GM23248 (cell line): ENCODE measurements around the gene ETHE1. TPM values are rescaled to one million over a fixed set of nuclear protein-coding genes. Genes with fewer than 3 reads are reported as not detected.

ENCODE experiments used
- DNase-seq: peaks from one replicate; pipeline ENCODE4 v3.0.0-alpha.2; 2015
- H2AFZ ChIP-seq: fragments of 200-600 bp; sonication (generic); 2 replicates; pipeline ENCODE4 v1.6.1; 2016; ENCODE audit warnings: antibody characterized with exemption
- H3F3A ChIP-seq: fragments of 200-600 bp; sonication (generic); 2 replicates; pipeline ENCODE4 v1.6.1; 2016; ENCODE audit warnings: mild to moderate bottlenecking, antibody characterized with exemption, mixed run types; ENCODE audit not compliant: insufficient read depth
- H3K27ac ChIP-seq: fragments of 200-600 bp; sonication (generic); 2 replicates; pipeline ENCODE4 v1.5.1; 2016; ENCODE audit warnings: mild to moderate bottlenecking
- H3K27me3 ChIP-seq: fragments of 200-600 bp; sonication (generic); replicated peaks from 2 replicates; pipeline ENCODE4 v1.6.1; 2016; ENCODE audit warnings: mild to moderate bottlenecking; ENCODE audit not compliant: insufficient read depth
- H3K36me3 ChIP-seq: fragments of 200-600 bp; sonication (generic); 2 replicates; pipeline ENCODE4 v1.6.1; 2016; ENCODE audit warnings: low read depth, mild to moderate bottlenecking
- H3K4me1 ChIP-seq: fragments of 200-600 bp; sonication (generic); 2 replicates; pipeline ENCODE4 v1.6.1; 2016; ENCODE audit warnings: mild to moderate bottlenecking; ENCODE audit not compliant: insufficient read depth
- H3K4me2 ChIP-seq: fragments of 200-600 bp; sonication (generic); one replicate; pipeline ENCODE4 v1.6.1; 2016; ENCODE audit warnings: mild to moderate bottlenecking; ENCODE audit not compliant: unreplicated experiment
- H3K4me3 ChIP-seq: fragments of 200-600 bp; sonication (generic); 2 replicates; pipeline ENCODE4 v1.5.1; 2016; ENCODE audit warnings: mild to moderate bottlenecking
- H3K79me2 ChIP-seq: fragments of 200-600 bp; sonication (generic); 2 replicates; pipeline ENCODE4 v1.6.1; 2016; ENCODE audit warnings: mild to moderate bottlenecking; ENCODE audit not compliant: insufficient read depth
- H3K9ac ChIP-seq: fragments of 200-600 bp; sonication (generic); 2 replicates; pipeline ENCODE4 v1.6.1; 2016; ENCODE audit warnings: mild to moderate bottlenecking
- H3K9me2 ChIP-seq: fragments of 200-600 bp; sonication (generic); 2 replicates; pipeline ENCODE4 v1.6.1; 2016; ENCODE audit warnings: mixed run types, mild to moderate bottlenecking, moderate library complexity; ENCODE audit not compliant: insufficient read depth
- H3K9me3 ChIP-seq: fragments of 200-600 bp; sonication (generic); one replicate; pipeline ENCODE4 v1.6.1; 2017; ENCODE audit warnings: low read depth
- H4K20me1 ChIP-seq: fragments of 200-600 bp; sonication (generic); 2 replicates; pipeline ENCODE4 v1.6.0; 2016; ENCODE audit not compliant: insufficient read depth
- EZH2 ChIP-seq: fragments of 200-600 bp; sonication (generic); IDR thresholded peaks from 2 replicates; pipeline ENCODE4 v1.6.1; 2018; ENCODE audit warnings: antibody characterized with exemption, mild to moderate bottlenecking; ENCODE audit not compliant: insufficient read depth, poor library complexity, severe bottlenecking
- EZH2phosphoT487 ChIP-seq: fragments of 200-600 bp; sonication (generic); IDR thresholded peaks from 2 replicates; pipeline ENCODE4 v1.6.1; 2018; ENCODE audit warnings: antibody characterized with exemption, moderate library complexity, mild to moderate bottlenecking, low read depth; ENCODE audit not compliant: insufficient read depth
- WGBS, 2 experiments: methylation state at CpG; one replicate each; pipeline ENCODE4 v1.1.6; 2015 to 2017; ENCODE audit warnings: low lambda C conversion rate in 2 of 2, low coverage in 1 of 2; ENCODE audit errors: missing lambda C conversion rate in 2 of 2; 5-methylcytosine and 5-hydroxymethylcytosine counted together
- in situ Hi-C: fragments of 300-500 bp; cut with MboI; formaldehyde crosslinking; loops from 2 replicates; pipeline ENCODE4 v1.15.0; 2020
- polyA plus RNA-seq: library from polyadenylated mRNA; unstranded; fragments of >200 nt; fragmentation: Nextera tagmentation; extraction: Ambion mirVana; gene quantifications from 2 replicates; pipeline ENCODE4 v1.2.1, GENCODE V29; 2016
- total RNA-seq: library from RNA; depleted of rRNA; stranded (reverse); fragments of >200 nt; shearing (Covaris generic); gene quantifications from 2 replicates; pipeline ENCODE4 v1.2.3, GENCODE V29; 2014

ETHE1 gene
- total and polyA plus RNA-seq, 2 experiments from 2014 or later = 70.8 to 100.0 TPM

GRCh38 chr19:43474986-43475705, 51.9 kb downstream of the ETHE1 start:
- Histone ChIP-seq H2AFZ (peak overlapping the region; percentile 72), H4K20me1 (no peaks in the 10 kb centered on the region), H3K79me2 (no peaks in the 10 kb centered on the region), H3K36me3 (no peaks in the 10 kb centered on the region), H3K4me2 (peak overlapping the region; percentile 72), H3K27ac (peak overlapping the region; percentile 36), H3K4me1 (peaks cover 16% of the 10 kb centered on the region), H3F3A (peaks cover 7% of the 10 kb centered on the region), H3K9me2 (no peaks in the 10 kb centered on the region), H3K4me3 (peak overlapping the region; percentile 56), H3K27me3 (no peaks in the 10 kb centered on the region), H3K9ac (peak overlapping the region; percentile 42), H3K9me3 (no peaks in the 10 kb centered on the region)
- in situ Hi-C loops = no loop called here
- peak; percentile 94 for DNase-seq
- TF ChIP-seq EZH2 (no peak), EZH2phosphoT487 (no peak)
- 4 to 5% methylated on average over 46 of the region's 46 CpGs for WGBS, 2 experiments

GRCh38 chr19:43474487-43474886, 52.5 kb downstream of the ETHE1 start:
- Histone ChIP-seq H3K9me2 (no peaks in the 10 kb centered on the region), H3K27me3 (no peaks in the 10 kb centered on the region), H3K9me3 (no peaks in the 10 kb centered on the region), H3K4me3 (no peak overlapping the region), H3K36me3 (no peaks in the 10 kb centered on the region), H3K4me2 (no peak overlapping the region), H2AFZ (no peak overlapping the region), H3K27ac (no peak overlapping the region), H3F3A (peaks cover 7% of the 10 kb centered on the region), H3K9ac (peak overlapping the region; percentile 13; the same call in 1 of the 2 replicates), H3K79me2 (no peaks in the 10 kb centered on the region), H4K20me1 (no peaks in the 10 kb centered on the region), H3K4me1 (peaks cover 16% of the 10 kb centered on the region)
- 58 to 63% methylated on average over 4 of the region's 4 CpGs for WGBS, 2 experiments
- in situ Hi-C loops = no loop called here
- DNase-seq = no peak
- TF ChIP-seq EZH2phosphoT487 (no peak), EZH2 (no peak)

- Histone ChIP-seq H3K9ac (no peak overlapping the region), H3K27me3 (no peaks in the 10 kb centered on the region), H3K36me3 (no peaks in the 10 kb centered on the region), H4K20me1 (no peaks in the 10 kb centered on the region), H2AFZ (no peak overlapping the region), H3K9me3 (no peaks in the 10 kb centered on the region), H3F3A (peaks cover 10% of the 10 kb centered on the region), H3K27ac (no peak overlapping the region), H3K4me2 (no peak overlapping the region), H3K4me3 (no peak overlapping the region), H3K4me1 (peaks cover 13% of the 10 kb centered on the region), H3K9me2 (no peaks in the 10 kb centered on the region), H3K79me2 (no peaks in the 10 kb centered on the region)
- in situ Hi-C loops = no loop called here
- 82 to 84% methylated on average over 5 of the region's 5 CpGs for WGBS, 2 experiments
- TF ChIP-seq EZH2phosphoT487 = no peak
- no peak for DNase-seq
Observed at GRCh38 chr19:43471091-43471490, 55.9 kb downstream of the ETHE1 start.

- Histone ChIP-seq H3K27ac (no peak overlapping the region), H2AFZ (no peak overlapping the region), H3K4me2 (no peak overlapping the region), H3F3A (peaks cover 7% of the 10 kb centered on the region), H3K9me2 (no peaks in the 10 kb centered on the region), H4K20me1 (no peaks in the 10 kb centered on the region), H3K79me2 (no peaks in the 10 kb centered on the region), H3K9ac (no peak overlapping the region), H3K36me3 (no peaks in the 10 kb centered on the region), H3K4me3 (no peak overlapping the region), H3K27me3 (no peaks in the 10 kb centered on the region), H3K4me1 (peaks cover 7% of the 10 kb centered on the region; the same call in 1 of the 2 replicates), H3K9me3 (no peaks in the 10 kb centered on the region)
- in situ Hi-C loops = no loop called here
- 49 to 64% methylated on average over 9 to 10 of the region's 10 CpGs for WGBS, 2 experiments
- no peak for TF ChIP-seq EZH2phosphoT487
- no peak for TF ChIP-seq EZH2
- peak; percentile 70 for DNase-seq
Observed at GRCh38 chr19:43470288-43470687, 56.7 kb downstream of the ETHE1 start.

GRCh38 chr19:43469160-43469480, 57.9 kb downstream of the ETHE1 start:
- Histone ChIP-seq H3K36me3 (no peaks in the 10 kb centered on the region), H3K4me3 (no peak overlapping the region), H3K79me2 (no peaks in the 10 kb centered on the region), H2AFZ (no peak overlapping the region), H3K4me1 (peaks cover 7% of the 10 kb centered on the region; the same call in 1 of the 2 replicates), H3K9ac (no peak overlapping the region), H3K27me3 (no peaks in the 10 kb centered on the region), H4K20me1 (no peaks in the 10 kb centered on the region), H3F3A (peaks cover 7% of the 10 kb centered on the region), H3K4me2 (no peak overlapping the region), H3K27ac (no peak overlapping the region), H3K9me3 (no peaks in the 10 kb centered on the region), H3K9me2 (no peaks in the 10 kb centered on the region)
- DNase-seq = no peak
- TF ChIP-seq EZH2 = no peak
- TF ChIP-seq EZH2phosphoT487 = no peak
- WGBS, 2 experiments = 81 to 83% methylated on average over 1 of the region's 1 CpG
- in situ Hi-C loops = no loop called here
